IPS-NIHi7 (cell line): Measurements from ENCODE around the gene TTLL6.
"Not testable (repeated sequence)": the region's sequence is repeated elsewhere in the genome, so short reads cannot be mapped to it uniquely, and the experiment has no call there.

Source experiments
- DNase-seq: peaks from one replicate; pipeline ENCODE4 v3.0.0; 2012; ENCODE audit warnings: mixed read lengths; ENCODE audit errors: extremely low spot score

The TTLL6 gene

GRCh38 chr17:48816774-48817590 is at the start of gene TTLL6:
TTLL6 (minus strand) TSS chr17:48817229; CDS start chr17:48817072, 157 bp downstream.
- DNase-seq, result peak; percentile 98

GRCh38 chr17:48860456-48860855 is 43.4 kb upstream of the TTLL6 start:
- DNase-seq, result no peak

GRCh38 chr17:48860034-48860433 is 43.0 kb upstream of the TTLL6 start:
- no peak for DNase-seq

- DNase-seq, result no peak
These were observed 39.2 kb upstream of the TTLL6 start for GRCh38 chr17:48856122-48856821.

GRCh38 chr17:48854774-48855476 is 37.9 kb upstream of the TTLL6 start:
- no peak for DNase-seq

GRCh38 chr17:48850792-48851323 is 33.8 kb upstream of the TTLL6 start:
- no peak for DNase-seq

GRCh38 chr17:48843187-48843900 is 26.3 kb upstream of the TTLL6 start:
- no peak for DNase-seq

- no peak for DNase-seq
These were observed 25.7 kb upstream of the TTLL6 start for GRCh38 chr17:48842746-48843145.

- no peak for DNase-seq
These were observed 24.4 kb upstream of the TTLL6 start for GRCh38 chr17:48841395-48841831.

GRCh38 chr17:48840441-48840840 is 23.4 kb upstream of the TTLL6 start:
- DNase-seq, result no peak

GRCh38 chr17:48837458-48837857 is 20.4 kb upstream of the TTLL6 start:
- DNase-seq, result not testable (repeated sequence)

- no peak for DNase-seq
These were observed 18.9 kb upstream of the TTLL6 start for GRCh38 chr17:48835971-48836370.

- no peak for DNase-seq
These were observed 17.9 kb upstream of the TTLL6 start for GRCh38 chr17:48834973-48835372.

GRCh38 chr17:48831549-48831883 is 14.5 kb upstream of the TTLL6 start:
- DNase-seq, result no peak

- peak; percentile 92 for DNase-seq
These were observed 14.0 kb upstream of the TTLL6 start, which contains the start of gene CALCOCO2 for GRCh38 chr17:48830840-48831548. CALCOCO2 (plus strand) TSS chr17:48831035; CDS start chr17:48841708, 10,673 bp downstream.

- no peak for DNase-seq
These were observed 8.7 kb upstream of the TTLL6 start for GRCh38 chr17:48825446-48826381.

- DNase-seq, result not testable (repeated sequence)
These were observed 3.9 kb upstream of the TTLL6 start for GRCh38 chr17:48820936-48821335.

- no peak for DNase-seq
These were observed 2.4 kb upstream of the TTLL6 start for GRCh38 chr17:48819466-48819865.

GRCh38 chr17:48818361-48818841 is 1.4 kb upstream of the TTLL6 start:
- peak; percentile 74 for DNase-seq

GRCh38 chr17:48816438-48816773 is 623 bp downstream of the TTLL6 start:
- DNase-seq, result no peak
